T47D (cell line): ENCODE results near the gene RENBP.
"Not testable (repeated sequence)": the region's sequence is repeated elsewhere in the genome, so short reads cannot be mapped to it uniquely, and the experiment has no call there.

Experiments used
- DNase-seq, 2 experiments: peaks; one replicate each; pipeline versions ENCODE4 v3.0.0 to v3.0.0-alpha.2; 2011 to 2012; ENCODE audit warnings: low read depth in 1 of 2, low spot score in 1 of 2
- JUND ChIP-seq: IDR thresholded peaks from 2 replicates; pipeline ENCODE4 v1.6.1; 2012; ENCODE audit warnings: low read depth
- in situ Hi-C: cut with HindIII; loops from 2 replicates; pipeline ENCODE4 v1.10.0; 2016; ENCODE audit warnings: low sequenced_read_pairs, low pct_unique_long_range_greater_than_20kb

Gene RENBP

DNA sequence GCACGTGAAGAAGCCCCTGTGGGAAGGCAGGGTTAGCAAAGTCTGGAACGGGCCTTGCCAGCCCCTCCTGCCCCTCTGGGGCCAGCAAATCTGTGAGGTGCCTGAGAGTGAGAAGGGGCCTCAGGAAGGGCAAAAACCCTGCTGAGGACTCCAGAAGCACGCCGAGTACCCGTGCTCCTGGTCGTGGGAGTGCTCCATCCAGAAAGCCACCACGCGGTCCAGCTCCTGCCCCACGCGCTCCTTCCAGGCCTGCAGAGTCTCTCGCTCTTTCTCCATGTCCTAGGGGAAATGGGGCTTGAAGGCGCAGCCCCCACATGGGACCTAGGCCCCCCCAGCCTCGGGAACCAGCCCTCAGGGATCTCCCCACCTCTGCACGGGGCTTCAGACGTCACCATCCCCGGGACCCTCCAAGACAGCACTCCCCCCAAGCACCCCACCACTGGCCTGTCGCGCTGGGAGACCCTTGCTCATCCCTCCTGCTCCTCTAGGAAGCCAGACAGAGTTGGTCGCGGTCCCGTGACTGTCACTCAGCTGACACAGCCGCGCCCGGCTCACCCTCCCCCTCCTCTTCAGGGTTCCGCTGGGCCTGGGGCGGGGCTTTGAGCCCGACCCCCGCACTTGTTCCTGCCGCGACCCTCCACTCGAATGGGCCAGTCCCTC lies at the start of gene RENBP:
Gene RENBP (minus strand): TSS at position 504 of the 660 bp plus-strand sequence. CDS start 33 bp downstream, at position 471.
- in situ Hi-C loops, result no loop called here
- TF ChIP-seq JUND, result no peak
- DNase-seq, result no peak

DNA sequence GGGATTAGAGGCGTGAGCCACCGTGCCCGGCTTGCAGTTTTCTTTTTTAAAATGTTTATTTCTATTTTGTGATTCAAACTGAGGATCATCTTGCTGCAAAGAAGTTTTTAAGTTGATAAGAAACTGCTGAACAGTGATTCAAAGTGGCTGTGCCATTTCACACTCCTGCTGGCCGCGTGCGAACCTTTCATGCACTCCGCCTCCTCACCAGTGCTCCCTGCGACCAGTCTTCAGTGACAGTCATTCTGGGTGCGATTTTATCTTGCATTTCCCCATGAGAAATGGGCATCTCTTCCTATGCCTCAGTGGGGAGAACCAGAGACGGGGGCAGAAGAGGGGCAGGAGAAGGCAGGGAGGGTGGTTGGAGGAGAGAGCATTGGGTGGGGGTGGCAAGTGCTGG lies 49.5 kb upstream of the RENBP start:
- DNase-seq, result no peak
- in situ Hi-C loops, result no loop called here
- no peak for TF ChIP-seq JUND

DNA sequence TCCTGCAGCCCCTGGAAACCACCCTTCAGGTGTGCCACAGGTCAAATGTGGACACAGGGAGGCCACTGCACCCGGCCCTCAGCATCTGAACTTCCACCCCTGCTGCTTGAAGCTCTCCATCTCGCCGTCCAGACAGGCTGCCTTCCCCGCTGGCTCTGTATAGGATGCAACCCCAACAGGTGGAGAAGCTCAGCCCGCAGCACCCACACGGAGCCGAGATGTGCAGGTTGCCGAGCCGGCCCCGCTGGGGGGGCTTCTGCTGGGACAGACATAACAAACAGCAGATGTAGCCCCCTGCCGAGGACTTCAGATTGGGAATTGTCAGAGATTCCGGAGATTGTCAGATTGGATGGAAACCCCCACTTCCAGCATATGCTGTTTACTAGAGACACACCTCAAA lies 48.6 kb upstream of the RENBP start:
- TF ChIP-seq JUND, result no peak
- no peak for DNase-seq
- in situ Hi-C loops, result no loop called here

DNA sequence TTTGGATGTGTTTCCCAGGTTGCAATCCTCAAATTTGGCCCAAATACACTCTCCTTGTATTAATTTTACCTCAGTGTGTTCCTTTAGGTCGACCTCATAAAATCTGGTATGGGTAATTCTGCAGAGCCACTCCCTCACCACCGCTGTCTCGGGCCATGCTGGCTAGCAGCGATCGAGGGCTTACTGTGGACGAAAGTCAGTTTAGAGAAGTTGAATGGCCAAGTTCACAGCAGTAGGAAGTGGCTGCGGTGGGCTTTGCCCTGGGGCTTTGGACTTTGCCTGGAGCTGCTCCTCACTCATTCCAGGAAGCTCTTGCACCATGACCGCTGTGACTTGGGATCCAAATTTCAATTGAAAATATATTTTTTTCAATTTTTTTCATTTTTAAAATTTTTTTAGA lies 47.7 kb upstream of the RENBP start:
- in situ Hi-C loops, result no loop called here
- no peak for TF ChIP-seq JUND
- no peak for DNase-seq

DNA sequence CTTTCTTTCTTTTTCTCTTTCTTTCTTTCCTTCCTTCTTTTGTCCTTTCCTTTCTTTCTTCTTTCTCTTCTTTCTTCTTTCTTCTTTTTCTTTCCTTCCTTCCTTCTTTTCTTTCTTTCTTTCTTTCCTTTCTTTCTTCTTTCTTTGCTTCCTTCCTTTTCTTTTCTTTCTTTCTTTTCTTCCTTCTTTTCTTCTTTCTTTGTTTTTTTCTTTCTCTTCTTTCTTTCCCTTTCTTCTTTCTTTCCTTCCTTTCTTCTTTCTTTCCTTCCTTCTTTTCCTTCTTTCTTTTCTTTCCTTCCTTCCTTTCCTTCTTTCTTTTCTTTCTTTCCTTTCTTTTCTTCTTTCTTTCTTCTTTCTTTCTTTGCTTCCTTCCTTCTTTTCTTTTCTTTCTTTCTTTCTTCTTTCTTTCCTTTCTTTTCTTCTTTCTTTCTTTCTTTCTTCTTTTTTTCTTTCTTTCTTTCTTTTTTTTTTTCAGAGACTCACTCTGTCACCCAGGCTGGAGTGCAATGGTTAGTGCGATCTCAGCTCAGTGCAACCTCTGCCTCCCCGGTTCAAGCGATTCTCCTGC lies 46.7 kb upstream of the RENBP start:
- DNase-seq, result no peak
- in situ Hi-C loops, result no loop called here

DNA sequence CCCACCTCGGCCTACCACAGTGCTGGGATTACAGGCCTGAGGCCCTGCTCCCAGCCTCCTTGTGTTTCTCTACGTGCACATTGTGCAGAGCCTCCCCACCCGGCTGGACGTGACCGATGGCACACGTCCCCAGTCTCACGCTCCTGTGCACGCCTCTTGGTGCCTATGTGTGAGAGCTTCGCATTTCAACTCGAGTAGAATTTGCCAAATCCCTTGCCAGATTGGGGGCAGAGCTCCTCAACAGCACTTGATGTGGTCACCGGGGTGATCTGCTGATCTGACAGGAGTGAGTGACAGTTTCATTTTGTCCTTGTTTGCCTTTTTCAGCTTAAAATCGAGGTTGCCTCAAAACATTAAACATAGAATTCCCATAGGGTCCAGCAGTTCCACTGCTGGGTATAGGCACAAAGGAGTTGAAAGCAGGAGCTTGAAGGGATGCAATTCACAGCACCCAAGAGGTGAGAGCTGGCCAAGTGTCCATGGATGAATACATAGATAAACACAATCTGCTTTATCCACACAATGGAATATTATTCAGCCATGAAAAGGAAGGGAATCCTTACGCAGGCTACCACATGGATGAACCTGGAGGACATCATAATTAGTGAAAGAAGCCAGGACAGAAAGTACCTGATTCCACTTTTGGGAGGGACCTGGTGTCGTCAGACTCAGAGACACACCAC lies 45.7 kb upstream of the RENBP start:
- no peak for TF ChIP-seq JUND
- no peak for DNase-seq
- in situ Hi-C loops, result no loop called here

More for the DNA sequence above, 46.7 kb upstream of the RENBP start:
- no peak for TF ChIP-seq JUND

DNA sequence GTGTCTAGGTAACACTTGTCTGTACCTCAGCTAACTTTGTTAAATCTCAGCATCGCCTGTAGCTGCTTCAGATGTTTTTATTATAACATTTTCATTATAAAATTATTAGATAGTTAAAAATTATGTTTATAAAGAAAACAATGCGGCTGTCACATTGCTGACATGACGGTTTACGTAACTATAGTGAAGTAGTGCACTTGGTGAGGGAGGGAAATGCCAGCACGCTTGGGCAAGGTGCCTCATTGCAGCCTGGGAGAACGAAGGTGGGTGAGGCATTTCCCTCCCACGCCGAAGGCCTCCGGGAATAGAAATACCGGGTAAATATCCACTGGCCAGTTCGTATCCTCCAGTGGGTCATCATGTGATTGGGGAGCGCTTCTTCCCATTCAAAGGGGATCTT lies 44.0 kb upstream of the RENBP start:
- in situ Hi-C loops, result no loop called here
- TF ChIP-seq JUND, result no peak
- no peak for DNase-seq

DNA sequence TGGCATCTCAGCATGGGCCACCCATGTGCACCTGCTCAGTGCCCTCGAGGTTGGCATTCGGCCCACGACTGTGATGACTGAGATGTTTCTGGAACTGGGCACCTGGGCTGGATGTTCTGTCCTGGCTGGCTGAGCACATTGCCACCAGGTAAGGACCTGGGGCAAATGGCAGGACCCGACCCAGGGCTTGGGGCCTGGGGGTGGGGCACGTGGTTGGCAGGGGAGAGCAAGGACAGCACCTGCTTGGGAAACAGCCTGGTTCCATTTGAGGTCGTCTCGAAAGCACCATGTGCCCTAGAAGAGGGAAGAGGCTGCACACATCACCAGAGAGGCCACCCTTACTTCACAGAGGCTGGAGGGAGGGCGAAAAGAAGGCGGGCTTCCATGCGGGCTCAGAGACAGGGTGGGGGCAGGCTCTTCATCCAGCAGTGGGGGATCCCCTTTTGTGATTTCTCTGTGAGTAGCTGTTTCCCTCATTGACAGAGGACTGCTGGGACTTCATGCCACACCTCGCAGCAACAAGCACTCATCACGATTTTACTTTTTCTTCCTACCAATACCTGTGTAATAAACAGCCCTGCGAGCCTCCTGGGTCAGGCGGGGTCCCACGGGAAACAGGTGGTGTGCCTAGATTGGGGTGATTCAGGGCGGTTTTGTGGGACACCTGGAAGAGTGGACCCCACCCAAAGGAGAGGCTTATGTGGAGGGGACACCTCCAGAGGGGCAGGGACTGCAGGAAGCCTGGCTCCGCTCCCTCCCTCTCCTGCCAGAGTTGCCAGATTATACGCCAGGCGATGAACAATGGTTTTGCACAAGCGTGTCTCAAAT lies 40.1 kb upstream of the RENBP start:
- no peak for TF ChIP-seq JUND
- in situ Hi-C loops, result no loop called here
- no peak for DNase-seq

DNA sequence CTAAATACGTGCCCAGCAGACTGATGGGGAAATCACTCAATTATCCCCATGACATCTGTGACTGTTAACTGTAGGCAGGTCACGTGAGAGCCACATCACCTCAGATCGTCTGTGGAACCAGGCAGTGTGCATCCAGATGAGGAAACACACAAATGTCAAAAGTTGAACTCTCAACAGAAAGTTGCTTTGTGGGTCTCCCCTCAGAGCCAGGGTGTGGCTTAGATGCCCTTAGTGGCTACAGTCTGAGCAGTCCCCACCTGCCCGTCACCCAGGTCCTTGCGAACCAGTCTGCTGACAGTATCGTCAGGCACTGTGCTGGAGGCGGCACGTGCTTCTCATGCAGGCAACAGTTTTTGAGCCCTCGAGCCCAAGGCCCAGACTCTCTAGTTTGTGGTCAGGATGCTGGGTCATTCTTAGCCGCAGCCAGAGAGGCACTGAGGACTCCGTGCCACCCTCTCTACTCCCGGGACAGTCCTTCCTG lies 38.9 kb upstream of the RENBP start:
- no peak for TF ChIP-seq JUND
- no peak for DNase-seq
- in situ Hi-C loops, result no loop called here

DNA sequence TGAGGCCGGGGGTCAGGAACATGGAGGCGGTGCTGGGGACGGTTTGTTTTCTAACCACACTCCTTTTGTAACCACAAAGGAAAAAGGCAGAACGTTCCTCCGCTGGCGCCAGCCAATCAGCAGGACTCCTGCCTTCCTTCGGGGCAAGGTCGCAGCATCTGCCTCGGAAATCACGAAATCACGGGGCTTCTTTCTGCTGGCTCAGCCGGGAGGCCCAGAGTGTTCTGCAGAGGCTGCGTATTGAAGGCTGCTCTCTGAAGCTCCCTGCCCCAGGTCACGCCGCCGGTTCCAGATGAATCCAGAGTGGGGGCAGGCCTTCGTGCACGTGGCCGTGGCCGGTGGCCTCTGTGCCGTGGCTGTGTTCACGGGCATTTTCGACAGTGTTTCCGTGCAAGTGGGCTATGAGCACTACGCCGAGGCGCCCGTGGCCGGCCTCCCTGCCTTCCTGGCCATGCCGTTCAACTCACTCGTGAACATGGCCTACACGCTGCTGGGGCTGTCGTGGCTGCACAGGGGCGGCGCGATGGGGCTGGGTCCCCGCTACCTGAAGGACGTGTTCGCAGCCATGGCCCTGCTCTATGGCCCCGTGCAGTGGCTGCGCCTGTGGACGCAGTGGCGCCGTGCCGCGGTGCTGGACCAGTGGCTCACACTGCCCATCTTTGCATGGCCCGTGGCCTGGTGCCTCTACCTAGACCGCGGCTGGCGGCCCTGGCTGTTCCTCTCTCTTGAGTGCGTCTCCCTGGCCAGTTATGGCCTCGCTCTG lies 37.5 kb upstream of the RENBP start:
- in situ Hi-C loops, result no loop called here
- TF ChIP-seq JUND, result no peak
- no peak for DNase-seq

DNA sequence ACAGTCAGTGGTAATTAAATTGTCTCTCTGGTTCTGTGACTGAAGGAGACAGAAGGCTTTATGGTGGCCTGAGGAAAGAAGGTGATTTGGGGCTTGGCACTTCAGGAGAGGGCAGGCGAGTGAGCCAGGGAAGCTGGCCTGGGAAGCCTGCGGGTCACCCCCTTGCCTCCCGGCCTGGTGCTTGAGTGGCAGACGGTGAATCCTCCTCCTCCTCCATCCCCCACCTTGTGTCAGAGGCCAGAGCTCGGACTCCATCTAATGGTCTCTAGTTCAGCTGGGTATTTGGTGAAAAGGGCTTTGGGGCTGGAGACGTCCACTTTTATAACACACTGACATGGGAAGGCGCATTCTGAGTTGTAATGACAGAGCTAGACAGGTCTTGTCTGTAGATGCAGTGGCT lies 36.8 kb upstream of the RENBP start:
- in situ Hi-C loops, result no loop called here
- DNase-seq, result no peak
- TF ChIP-seq JUND, result no peak

DNA sequence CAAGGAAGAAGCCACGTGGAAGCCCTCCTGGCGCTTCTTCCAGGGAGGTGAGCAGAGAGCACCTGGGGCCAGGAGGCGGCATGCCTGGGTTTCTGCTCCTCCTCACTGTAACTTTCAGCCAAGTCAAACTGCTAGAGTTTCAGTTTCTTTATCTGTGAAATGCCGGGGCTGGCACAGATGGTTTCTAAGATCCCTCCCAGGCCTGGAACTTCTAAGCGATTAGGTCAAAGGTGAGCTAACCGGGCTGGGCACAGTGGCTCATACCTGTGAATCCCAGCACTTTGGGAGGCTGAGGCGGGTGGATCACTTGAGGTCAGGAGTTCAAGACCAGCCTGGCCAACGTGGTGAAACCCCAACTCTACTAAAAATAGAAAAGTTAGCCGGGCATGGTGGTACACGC lies 36.0 kb upstream of the RENBP start:
- DNase-seq, in situ Hi-C loops: not testable (repeated sequence)
